Measurements from ENCODE around the gene CDH22. TPM values are rescaled to one million over a fixed set of nuclear protein-coding genes. Genes with fewer than 3 reads are reported as not detected.

CDH22 gene
- polyA plus RNA-seq, 1 donor from 2014 or later, result not detected

GRCh38 chr20:46264391-46265266 lies 43.7 kb downstream of the CDH22 start:
- H3K9me3 Mint-ChIP-seq, result peaks cover 3 to 5% (median 4%) of the 10 kb centered on the region in 3 donors
- H3K27me3 Mint-ChIP-seq, result peaks cover 24% of the 10 kb centered on the region
- no peaks in the 10 kb centered on the region for H3K4me1 Mint-ChIP-seq
- peaks cover 2% of the 10 kb centered on the region for H3K36me3 Mint-ChIP-seq
- H3K4me3 Mint-ChIP-seq, result no peak overlapping the region
- H3K27ac Mint-ChIP-seq, result no peak overlapping the region

- H3K4me1 Mint-ChIP-seq, result no peaks in the 10 kb centered on the region
- H3K27me3 Mint-ChIP-seq, result peaks cover 18% of the 10 kb centered on the region
- peaks cover 2% of the 10 kb centered on the region for H3K36me3 Mint-ChIP-seq
- H3K27ac Mint-ChIP-seq, result no peak overlapping the region
- H3K4me3 Mint-ChIP-seq, result peak overlapping the region in 1 of 4 donors; percentile 61
- peaks cover 3 to 5% (median 4%) of the 10 kb centered on the region in 3 donors for H3K9me3 Mint-ChIP-seq
Observed at GRCh38 chr20:46261456-46262253, 46.6 kb downstream of the CDH22 start.

DNA sequence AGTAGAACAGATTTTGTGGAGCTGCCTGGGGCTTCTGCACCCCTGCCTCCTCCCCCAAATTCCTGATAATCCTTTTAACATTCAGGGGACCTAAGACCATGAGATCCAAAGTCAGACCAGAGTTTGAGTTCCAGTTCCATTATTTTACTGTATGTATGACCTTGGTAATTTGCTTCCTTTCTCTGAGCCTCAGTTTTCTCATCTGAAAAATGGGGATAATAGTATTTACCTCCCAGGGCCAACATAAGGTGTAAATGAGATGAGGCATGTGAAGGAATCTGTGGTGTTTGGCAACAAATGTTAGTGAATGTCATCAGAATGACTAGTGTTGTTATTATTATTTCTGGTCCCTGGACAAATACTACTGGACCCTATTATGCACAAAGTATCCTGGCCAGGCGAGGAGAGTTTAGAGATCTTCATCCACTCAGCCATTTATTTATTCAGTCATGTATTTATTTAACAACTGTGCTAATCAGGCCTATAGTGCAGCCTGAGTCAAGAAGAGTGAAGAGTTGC lies 47.3 kb downstream of the CDH22 start:
- no peaks in the 10 kb centered on the region for H3K4me1 Mint-ChIP-seq
- peaks cover 3 to 5% (median 4%) of the 10 kb centered on the region in 3 donors for H3K9me3 Mint-ChIP-seq
- no peak overlapping the region for H3K4me3 Mint-ChIP-seq
- H3K27me3 Mint-ChIP-seq, result peaks cover 18% of the 10 kb centered on the region
- peaks cover 2% of the 10 kb centered on the region for H3K36me3 Mint-ChIP-seq
- H3K27ac Mint-ChIP-seq, result peak overlapping the region in 1 of 3 donors; percentile 10

DNA sequence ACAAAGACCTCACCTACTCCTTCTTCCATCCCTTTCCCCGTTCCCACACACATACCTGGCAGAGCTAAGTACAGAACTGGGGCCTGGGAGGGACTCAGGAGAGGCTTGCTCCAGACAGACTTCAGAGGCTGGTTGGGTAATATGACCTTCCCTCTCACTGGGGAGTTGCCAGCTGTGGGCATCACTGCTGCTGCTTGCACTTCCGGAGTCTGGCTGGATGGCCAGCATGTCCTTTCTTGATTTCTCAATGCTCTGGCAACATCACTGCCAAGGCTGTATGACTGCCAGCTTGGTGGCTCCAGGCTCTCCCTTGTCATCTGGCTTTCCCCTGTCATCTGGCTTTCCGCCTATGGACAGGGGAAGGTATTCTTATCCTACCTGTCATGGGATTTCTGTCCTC lies 47.8 kb downstream of the CDH22 start:
- no peaks in the 10 kb centered on the region for H3K4me1 Mint-ChIP-seq
- no peak overlapping the region for H3K27ac Mint-ChIP-seq
- peaks cover 15% of the 10 kb centered on the region for H3K27me3 Mint-ChIP-seq
- H3K4me3 Mint-ChIP-seq, result no peak overlapping the region
- peaks cover under 1 to 2% (median 1%) of the 10 kb centered on the region in 3 donors for H3K9me3 Mint-ChIP-seq
- H3K36me3 Mint-ChIP-seq, result peaks cover 2% of the 10 kb centered on the region

GRCh38 chr20:46259260-46259859 lies 48.9 kb downstream of the CDH22 start:
- H3K4me3 Mint-ChIP-seq, result no peak overlapping the region
- H3K4me1 Mint-ChIP-seq, result peaks cover 0 to 2% (median 0%) of the 10 kb centered on the region in 3 donors
- no peak overlapping the region for H3K27ac Mint-ChIP-seq
- H3K36me3 Mint-ChIP-seq, result peaks cover 2% of the 10 kb centered on the region
- H3K27me3 Mint-ChIP-seq, result peaks cover 12% of the 10 kb centered on the region
- H3K9me3 Mint-ChIP-seq, result no peaks in the 10 kb centered on the region

GRCh38 chr20:46257887-46258286 lies 50.4 kb downstream of the CDH22 start:
- Mint-ChIP-seq H3K36me3 (peaks cover 2% of the 10 kb centered on the region), H3K9me3 (no peaks in the 10 kb centered on the region), H3K27me3 (peaks cover 14% of the 10 kb centered on the region), H3K4me3 (no peak overlapping the region), H3K27ac (no peak overlapping the region), H3K4me1 (peaks cover 0 to 2% (median 1%) of the 10 kb centered on the region in 3 donors)

GRCh38 chr20:46256293-46256692 lies 52.0 kb downstream of the CDH22 start:
- Mint-ChIP-seq H3K27ac (no peak overlapping the region), H3K9me3 (no peaks in the 10 kb centered on the region), H3K36me3 (peaks cover 2% of the 10 kb centered on the region), H3K4me3 (no peak overlapping the region), H3K4me1 (peaks cover 0 to 2% (median 1%) of the 10 kb centered on the region in 3 donors), H3K27me3 (peaks cover 24% of the 10 kb centered on the region)

DNA sequence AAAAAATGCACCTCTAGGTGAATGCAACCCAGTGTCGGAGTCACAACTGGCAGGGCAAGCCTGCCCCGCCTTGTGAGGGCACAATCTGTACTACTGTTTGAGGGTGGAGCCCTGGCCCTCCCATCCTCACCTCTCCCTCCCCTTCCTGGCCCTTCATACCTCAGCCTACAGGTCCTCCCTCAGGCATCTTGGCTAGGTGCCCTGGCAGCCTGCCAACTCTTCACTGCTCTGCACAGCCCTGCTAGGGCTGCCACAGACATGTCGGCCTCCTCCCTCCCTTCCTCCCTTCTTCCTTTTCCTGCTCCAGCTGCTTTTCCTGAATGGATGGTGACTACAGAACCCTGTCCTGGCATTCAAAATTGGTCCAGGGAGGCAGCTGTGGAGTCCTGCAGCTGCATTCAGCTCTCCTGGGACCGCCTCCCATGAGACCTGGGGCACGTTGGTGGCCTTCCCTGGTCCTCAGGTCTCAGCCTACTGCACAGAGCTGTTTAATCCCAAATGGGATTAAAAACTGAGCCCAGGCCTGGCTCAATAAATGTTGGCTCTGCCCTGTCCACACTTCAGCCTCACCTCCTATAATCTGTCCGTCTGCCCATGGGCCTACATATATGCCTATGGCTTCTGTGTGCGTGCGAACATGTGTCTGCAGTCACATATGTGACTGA lies 52.7 kb downstream of the CDH22 start:
- no peak overlapping the region for H3K4me3 Mint-ChIP-seq
- H3K36me3 Mint-ChIP-seq, result peaks cover 2% of the 10 kb centered on the region
- H3K9me3 Mint-ChIP-seq, result no peaks in the 10 kb centered on the region
- H3K27ac Mint-ChIP-seq, result no peak overlapping the region
- H3K27me3 Mint-ChIP-seq, result peaks cover 26% of the 10 kb centered on the region
- H3K4me1 Mint-ChIP-seq, result peaks cover 0 to 2% (median 1%) of the 10 kb centered on the region in 3 donors

GRCh38 chr20:46253391-46253790 lies 54.9 kb downstream of the CDH22 start:
- Mint-ChIP-seq H3K4me3 (no peak overlapping the region), H3K27ac (peak overlapping the region in 1 of 3 donors; percentile 3), H3K27me3 (peaks cover 42% of the 10 kb centered on the region), H3K4me1 (peaks cover 0 to 2% (median 1%) of the 10 kb centered on the region in 3 donors), H3K9me3 (no peaks in the 10 kb centered on the region), H3K36me3 (peaks cover 2% of the 10 kb centered on the region)

DNA sequence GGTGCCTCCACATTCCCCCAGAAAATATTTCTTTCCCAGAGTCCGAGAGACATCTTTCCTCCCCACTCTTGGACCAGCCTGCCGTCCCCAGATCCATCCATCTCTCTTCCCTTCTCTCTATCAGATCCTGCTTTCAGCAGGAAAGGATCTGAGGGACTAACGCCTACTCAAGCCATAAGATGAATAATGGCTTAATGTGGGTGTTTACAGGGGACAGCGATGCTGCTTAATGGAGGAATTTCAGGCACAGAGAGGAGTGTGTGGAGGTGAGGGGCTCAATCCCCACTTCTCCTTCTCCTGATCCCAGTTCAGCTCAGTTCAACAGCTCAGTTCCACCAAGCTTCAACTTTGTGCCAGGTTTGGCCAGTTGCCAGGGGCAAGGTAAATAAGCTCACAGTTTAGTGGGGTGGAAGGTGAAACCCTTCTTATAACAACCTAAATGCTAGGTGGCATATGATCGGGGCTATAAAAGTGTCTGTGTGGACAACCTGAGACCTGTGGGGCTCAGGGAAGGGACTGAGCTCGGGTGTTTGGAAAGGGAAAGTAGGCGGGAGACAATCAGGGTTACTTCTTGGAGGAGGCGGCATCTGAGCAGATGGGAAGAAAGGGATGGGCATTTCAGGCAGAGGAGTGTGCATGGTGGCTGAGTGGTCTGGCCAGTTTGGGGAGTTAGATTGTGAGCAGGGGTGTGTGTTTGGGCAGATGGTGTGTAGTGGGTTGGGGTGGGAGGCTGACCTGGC lies 55.8 kb downstream of the CDH22 start:
- peaks cover 50% of the 10 kb centered on the region for H3K27me3 Mint-ChIP-seq
- H3K27ac Mint-ChIP-seq, result peak overlapping the region in 1 of 3 donors; percentile 3
- peaks cover 0 to 2% (median 1%) of the 10 kb centered on the region in 3 donors for H3K4me1 Mint-ChIP-seq
- H3K36me3 Mint-ChIP-seq, result peaks cover 2% of the 10 kb centered on the region
- H3K9me3 Mint-ChIP-seq, result no peaks in the 10 kb centered on the region
- H3K4me3 Mint-ChIP-seq, result no peak overlapping the region

- H3K27ac Mint-ChIP-seq, result no peak overlapping the region
- peaks cover 2% of the 10 kb centered on the region for H3K36me3 Mint-ChIP-seq
- H3K4me1 Mint-ChIP-seq, result peaks cover 0 to 6% (median 1%) of the 10 kb centered on the region in 3 donors
- H3K9me3 Mint-ChIP-seq, result no peaks in the 10 kb centered on the region
- no peak overlapping the region for H3K4me3 Mint-ChIP-seq
- peaks cover 63% of the 10 kb centered on the region for H3K27me3 Mint-ChIP-seq
Observed at GRCh38 chr20:46251211-46251673, 57.1 kb downstream of the CDH22 start.

- Mint-ChIP-seq H3K27me3 (peaks cover 64% of the 10 kb centered on the region), H3K4me1 (peaks cover 0 to 6% (median 1%) of the 10 kb centered on the region in 3 donors), H3K36me3 (peaks cover 2% of the 10 kb centered on the region), H3K4me3 (no peak overlapping the region), H3K9me3 (no peaks in the 10 kb centered on the region), H3K27ac (no peak overlapping the region)
Observed at GRCh38 chr20:46250772-46251171, 57.5 kb downstream of the CDH22 start.

DNA sequence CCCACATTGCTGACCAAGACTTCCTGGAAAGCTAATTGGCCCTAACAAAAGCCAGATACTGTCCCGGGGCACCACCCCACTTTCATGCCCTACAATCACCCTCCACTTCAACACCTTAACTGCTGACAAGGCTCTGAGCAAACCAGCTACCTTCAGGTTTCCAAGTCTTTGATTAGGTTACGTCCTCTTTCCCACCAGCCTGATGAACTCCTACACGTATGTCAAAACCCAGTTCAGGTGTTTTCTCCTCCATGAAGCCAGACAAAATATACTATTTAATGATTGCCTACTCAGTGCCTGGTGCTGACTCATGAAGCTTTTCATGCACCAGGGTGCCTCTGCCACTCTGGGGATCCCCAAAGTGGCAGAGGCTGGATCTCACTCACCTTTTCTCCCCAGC lies 58.6 kb downstream of the CDH22 start:
- H3K9me3 Mint-ChIP-seq, result no peaks in the 10 kb centered on the region
- H3K4me1 Mint-ChIP-seq, result peaks cover 0 to 6% (median 1%) of the 10 kb centered on the region in 3 donors
- H3K36me3 Mint-ChIP-seq, result peaks cover 2% of the 10 kb centered on the region
- H3K4me3 Mint-ChIP-seq, result no peak overlapping the region
- peaks cover 70% of the 10 kb centered on the region for H3K27me3 Mint-ChIP-seq
- H3K27ac Mint-ChIP-seq, result no peak overlapping the region

DNA sequence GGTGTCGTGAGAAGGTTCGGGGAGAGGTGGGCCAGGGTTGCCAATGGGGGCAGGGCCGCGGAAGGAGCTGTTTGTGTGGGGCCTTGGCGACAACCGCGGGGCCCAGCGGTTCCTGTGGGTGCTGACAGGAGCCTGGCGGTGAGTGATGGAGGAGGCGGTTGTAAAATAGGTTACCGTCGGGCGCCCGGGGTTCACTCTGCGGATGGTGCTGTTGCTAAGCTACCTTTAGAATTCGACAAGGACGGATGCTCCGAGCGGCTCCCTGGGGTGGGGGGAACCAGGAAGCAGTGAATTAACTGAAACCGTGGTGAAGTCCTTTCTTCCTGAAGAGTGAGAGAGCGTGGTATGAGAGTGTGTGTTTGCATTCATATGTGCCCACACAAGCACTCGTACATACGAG lies 61.7 kb downstream of the CDH22 start:
- Mint-ChIP-seq H3K27me3 (peaks cover 53% of the 10 kb centered on the region), H3K27ac (no peak overlapping the region), H3K4me3 (no peak overlapping the region), H3K9me3 (no peaks in the 10 kb centered on the region), H3K4me1 (peaks cover 0 to 5% (median 0%) of the 10 kb centered on the region in 3 donors), H3K36me3 (no peaks in the 10 kb centered on the region)

All from IgD-negative memory B cell (primary cell).